ENCODE data around the gene PROKR1.
"Not testable (repeated sequence)": the region's sequence is repeated elsewhere in the genome, so short reads cannot be mapped to it uniquely, and the experiment has no call there.

PROKR1 gene

GRCh38 chr2:68643011-68643873, at the start of gene PROKR1:
Gene PROKR1 (plus strand): TSS chr2:68643579. CDS start chr2:68645822, 2,243 bp downstream.
- DNase-seq = peak; percentile 33 to 67 (median 50)

- DNase-seq = peak in 2 of 3 donors; percentile 25 to 44
Observed at GRCh38 chr2:68594041-68594440, 49.3 kb upstream of the PROKR1 start.

GRCh38 chr2:68594674-68595492, 48.5 kb upstream of the PROKR1 start:
- DNase-seq = peak; percentile 56 to 76 (median 73)

GRCh38 chr2:68595493-68595785, 47.9 kb upstream of the PROKR1 start:
- DNase-seq = not testable (repeated sequence)

DNA sequence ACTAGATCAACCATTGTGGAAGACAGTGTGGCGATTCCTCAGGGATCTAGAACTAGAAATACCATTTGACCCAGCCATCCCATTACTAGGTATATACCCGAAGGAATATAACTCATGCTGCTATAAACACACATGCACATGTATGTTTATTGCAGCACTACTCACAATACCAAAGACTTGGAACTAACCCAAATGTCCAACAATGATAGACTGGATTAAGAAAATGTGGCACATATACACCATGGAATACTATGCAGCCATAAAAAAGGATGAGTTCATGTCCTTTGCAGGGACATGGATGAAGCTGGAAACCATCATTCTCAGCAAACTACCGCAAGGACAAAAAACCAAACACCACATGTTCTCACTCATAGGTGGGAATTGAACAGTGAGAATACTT, 42.9 kb upstream of the PROKR1 start:
- DNase-seq = not testable (repeated sequence)

GRCh38 chr2:68603059-68603458, 40.3 kb upstream of the PROKR1 start:
- DNase-seq = no peak

DNA sequence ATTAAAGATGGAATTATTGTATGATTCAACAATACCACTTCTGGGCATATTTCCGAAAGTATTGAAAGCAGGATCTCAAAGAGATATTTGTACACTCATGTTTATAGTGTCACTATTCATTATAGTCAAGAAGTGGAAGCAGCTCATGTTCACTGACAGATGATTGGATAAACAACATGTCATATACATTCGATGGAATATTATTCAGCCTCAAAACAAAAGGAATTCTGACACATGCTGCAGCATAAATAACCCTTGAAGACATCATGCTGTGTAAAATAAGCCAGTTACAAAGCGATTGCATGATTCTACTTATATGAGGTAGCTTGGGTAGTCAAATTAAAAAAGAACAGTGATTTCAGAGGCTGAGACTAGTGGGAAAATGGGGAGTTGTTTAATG, 39.3 kb upstream of the PROKR1 start:
- no peak for DNase-seq

- peak in 1 of 3 donors; percentile 5 for DNase-seq
Observed at GRCh38 chr2:68605939-68606338, 37.4 kb upstream of the PROKR1 start.

DNA sequence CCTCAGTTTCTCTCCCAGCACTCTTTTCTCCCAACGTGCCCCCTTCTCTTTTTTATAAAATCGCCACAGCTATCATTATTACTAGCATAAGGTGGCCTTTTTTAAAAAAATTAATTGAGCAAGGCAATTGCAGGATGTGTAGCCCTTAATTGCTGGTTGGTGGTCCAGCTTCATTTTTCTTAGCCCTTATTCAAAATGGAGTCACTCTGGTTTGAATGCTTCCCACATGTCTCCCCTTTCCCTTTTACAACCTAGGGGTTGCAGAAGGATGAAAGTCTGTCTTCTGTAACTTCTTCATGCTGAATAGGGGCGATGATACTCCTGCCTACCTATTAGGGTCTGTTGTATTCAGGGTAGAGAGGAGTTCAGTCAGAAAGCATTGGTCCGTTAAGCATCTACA, 36.6 kb upstream of the PROKR1 start:
- DNase-seq = no peak

GRCh38 chr2:68607837-68608236, 35.5 kb upstream of the PROKR1 start:
- no peak for DNase-seq

GRCh38 chr2:68612765-68613519, 30.4 kb upstream of the PROKR1 start:
- no peak for DNase-seq

DNA sequence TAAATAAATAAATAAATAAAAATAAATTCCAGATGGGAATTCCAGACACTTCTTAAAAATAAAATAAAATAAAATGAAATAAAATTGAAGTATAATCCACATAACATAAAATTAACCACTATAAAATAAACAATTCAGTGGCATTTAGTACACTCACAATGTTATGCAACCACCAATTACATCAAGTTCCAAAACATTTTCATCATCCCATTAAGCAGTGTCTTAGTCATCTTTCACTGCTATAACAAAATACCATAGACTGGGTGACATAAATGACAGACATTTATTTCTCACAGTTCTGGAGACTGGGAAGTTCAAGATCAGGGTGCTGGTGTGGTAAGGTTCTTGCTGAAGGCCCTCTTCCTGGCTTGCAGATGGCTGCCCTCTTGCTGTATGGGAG, 22.6 kb upstream of the PROKR1 start:
- DNase-seq = peak in 2 of 3 donors; percentile 36 to 40

DNA sequence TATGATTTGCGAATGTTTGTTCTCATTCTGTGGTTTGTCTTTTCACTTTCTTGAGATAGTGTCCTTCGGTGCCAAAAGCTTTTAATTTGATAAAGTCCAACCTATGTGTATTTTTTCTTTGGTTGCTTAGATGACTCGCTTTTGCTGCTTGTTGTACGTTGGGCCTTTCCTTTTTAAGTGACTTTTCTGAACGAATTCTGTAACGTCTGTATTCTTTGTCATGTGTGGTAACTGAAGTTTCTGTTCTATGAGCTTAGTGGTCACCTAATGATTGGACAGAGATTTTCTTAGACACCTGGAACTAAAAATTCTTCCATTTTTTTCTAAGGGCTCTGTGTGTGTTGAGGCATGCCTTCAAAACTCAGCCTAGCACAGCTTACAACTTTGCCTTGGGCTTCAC, 19.6 kb upstream of the PROKR1 start:
- DNase-seq = no peak

DNA sequence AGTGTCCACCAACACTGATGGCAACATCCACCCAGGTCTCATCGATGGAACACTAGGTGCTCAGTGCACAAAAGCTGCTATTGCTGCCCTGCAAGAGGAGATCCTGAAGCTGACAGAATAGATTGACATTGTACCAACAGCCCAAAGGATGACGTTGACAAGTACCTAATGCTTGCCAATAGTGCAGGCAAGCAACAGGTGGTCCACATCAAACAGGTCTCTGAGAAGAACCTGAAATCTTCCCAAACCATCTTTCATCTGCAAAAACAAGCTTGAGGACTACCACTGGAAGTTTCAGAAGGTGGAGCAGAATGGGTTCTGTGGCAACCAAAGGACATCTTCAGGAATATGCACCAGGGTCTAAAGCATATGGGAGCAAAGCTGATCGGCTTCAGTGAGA, 15.8 kb upstream of the PROKR1 start:
- no peak for DNase-seq

DNA sequence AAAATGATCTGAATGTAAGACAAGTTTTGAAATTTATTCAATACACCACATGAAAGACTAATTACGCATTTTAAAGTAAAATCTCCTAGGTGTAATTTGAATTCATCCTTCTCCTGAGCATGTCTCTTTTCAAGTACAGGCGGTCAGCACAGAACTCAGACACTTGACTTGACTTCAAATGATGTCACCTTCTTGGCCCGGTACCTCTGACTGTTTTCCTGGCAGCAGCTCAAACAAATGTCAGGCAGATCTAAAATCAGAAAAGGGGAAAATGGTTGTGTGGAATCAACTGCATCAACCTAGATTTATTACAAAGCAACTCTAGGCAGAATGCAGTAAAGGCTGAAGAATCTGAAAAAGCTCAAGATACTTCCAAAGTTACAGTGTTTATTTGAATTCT, 11.4 kb upstream of the PROKR1 start:
- DNase-seq = no peak

GRCh38 chr2:68637047-68637446, 6.3 kb upstream of the PROKR1 start:
- DNase-seq = no peak

DNA sequence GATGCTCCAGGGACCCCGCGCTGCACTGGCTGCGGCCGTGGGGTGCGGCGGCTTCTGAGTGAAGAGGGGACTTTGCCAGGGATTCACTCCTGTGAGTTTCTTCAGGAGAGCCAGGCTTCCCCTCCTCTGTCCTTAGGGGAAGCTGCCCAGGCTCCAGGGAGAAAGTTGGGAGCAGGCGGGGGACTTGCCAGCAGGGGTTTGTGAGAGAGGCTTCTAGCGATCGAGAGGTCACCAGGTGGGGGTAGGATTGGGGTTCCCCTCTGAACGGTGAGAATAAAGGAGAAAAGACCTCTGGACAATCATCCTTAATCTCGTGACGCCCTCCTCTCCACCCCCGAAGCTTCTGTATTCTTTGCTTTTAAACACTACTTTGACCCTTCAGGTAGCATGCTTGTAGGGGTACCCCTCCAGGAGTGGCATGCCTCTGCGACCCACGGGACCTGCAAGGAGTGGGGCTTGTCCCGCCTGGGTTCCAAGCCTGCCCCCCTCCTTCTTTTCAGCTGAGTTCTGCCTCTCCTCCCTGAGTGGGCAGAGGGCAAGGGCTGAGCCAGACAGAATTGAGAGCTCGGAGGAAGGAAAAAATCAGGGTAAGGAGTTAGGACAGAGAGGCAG, 601 bp downstream of the PROKR1 start:
- no peak for DNase-seq

DNA sequence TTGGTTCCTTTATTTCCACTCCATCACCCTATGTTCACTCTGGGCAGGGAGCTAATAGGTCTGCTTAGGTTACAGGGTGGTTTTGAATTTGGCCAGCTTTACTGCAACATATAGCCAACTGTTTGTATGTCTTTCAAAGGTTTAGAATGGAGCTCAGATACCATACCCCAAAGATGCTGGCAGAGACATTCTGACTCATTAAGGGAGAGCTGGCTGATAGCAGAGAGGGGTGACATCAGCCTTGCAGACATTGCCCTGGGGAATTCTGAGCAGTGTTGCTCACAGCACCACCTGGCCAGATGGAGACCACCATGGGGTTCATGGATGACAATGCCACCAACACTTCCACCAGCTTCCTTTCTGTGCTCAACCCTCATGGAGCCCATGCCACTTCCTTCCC, 2.1 kb downstream of the PROKR1 start:
- peak in 2 of 3 donors; percentile 6 to 8 for DNase-seq

DNA sequence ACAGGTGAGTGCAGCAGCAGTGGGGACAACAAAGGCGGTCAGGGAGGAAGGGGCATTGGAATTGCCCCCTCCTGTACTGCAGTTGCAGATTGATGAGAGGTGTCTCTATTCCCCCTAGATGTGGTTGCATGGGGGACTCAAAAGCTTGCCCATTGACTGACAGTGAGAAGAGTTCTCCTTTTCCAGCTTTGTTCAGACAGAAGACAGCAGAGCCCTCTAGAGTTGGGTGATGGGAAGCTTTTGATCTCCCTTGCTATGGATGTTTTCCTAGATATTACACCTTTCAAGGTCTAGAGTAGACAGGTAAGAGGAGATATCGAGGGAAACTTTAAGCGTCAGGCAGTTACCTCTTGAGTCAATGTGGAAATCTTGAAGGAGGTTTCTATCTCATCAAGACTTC, 2.9 kb downstream of the PROKR1 start:
- DNase-seq = no peak

GRCh38 chr2:68650645-68651044, 7.3 kb downstream of the PROKR1 start:
- DNase-seq = no peak

DNA sequence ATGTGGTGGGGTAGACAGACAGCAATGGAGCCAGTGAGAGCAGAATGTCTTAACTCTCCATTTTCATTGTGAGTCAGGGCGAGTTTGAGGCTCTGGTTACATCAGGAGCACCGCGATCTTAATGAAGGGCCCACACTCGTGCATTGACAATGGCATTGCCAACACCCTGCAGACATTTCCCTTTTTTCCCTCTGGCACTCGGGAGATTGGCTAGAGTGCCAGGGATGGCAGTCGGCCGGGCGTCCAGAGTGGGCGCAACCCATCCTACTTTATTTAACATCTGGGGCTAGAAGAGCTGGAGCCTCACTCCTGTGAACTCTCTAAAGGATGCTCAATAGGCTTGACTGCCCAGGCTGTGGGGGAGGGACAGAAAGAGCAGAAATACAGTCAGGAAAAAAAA, 9.7 kb downstream of the PROKR1 start:
- no peak for DNase-seq

- peak; percentile 56 to 74 (median 61) for DNase-seq
Observed at GRCh38 chr2:68653538-68653982, 10.2 kb downstream of the PROKR1 start.

DNA sequence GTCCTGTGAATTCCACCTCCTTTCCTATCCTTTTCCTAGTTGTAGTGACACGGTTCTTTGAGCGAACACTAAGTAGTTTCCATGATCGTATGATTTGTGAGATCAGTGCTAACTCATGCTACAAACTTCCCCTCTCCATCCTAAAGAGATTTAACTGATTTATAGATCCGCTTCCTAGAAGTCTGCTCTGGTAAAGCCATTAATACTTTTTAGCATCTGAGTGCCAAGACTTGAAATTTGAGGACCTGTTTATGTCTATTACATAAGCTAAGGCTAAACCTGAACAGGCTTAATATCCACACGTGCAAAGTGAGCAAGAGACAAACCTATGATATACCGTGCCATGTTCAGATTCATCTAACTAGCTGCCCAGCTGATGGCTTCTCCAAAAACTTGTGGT, 14.9 kb downstream of the PROKR1 start:
- DNase-seq = peak in 2 of 3 donors; percentile 11 to 23
